K562 treated with DMSO at 1 percent for 4 hours (cell line): ENCODE measurements around the gene SOSTDC1. TPM values are rescaled to one million over a fixed set of nuclear protein-coding genes. Genes with fewer than 3 reads are reported as not detected.

Experiments used
- total RNA-seq: library from RNA; unstranded; fragments of 300-600 nt; gene quantifications from 2 replicates; pipeline ENCODE4 v1.2.3, GENCODE V29; 2022; ENCODE audit not compliant: insufficient read depth

Gene SOSTDC1, protein sequence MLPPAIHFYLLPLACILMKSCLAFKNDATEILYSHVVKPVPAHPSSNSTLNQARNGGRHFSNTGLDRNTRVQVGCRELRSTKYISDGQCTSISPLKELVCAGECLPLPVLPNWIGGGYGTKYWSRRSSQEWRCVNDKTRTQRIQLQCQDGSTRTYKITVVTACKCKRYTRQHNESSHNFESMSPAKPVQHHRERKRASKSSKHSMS
- 10.5 and 14.5 TPM in 2 replicates for total RNA-seq

DNA sequence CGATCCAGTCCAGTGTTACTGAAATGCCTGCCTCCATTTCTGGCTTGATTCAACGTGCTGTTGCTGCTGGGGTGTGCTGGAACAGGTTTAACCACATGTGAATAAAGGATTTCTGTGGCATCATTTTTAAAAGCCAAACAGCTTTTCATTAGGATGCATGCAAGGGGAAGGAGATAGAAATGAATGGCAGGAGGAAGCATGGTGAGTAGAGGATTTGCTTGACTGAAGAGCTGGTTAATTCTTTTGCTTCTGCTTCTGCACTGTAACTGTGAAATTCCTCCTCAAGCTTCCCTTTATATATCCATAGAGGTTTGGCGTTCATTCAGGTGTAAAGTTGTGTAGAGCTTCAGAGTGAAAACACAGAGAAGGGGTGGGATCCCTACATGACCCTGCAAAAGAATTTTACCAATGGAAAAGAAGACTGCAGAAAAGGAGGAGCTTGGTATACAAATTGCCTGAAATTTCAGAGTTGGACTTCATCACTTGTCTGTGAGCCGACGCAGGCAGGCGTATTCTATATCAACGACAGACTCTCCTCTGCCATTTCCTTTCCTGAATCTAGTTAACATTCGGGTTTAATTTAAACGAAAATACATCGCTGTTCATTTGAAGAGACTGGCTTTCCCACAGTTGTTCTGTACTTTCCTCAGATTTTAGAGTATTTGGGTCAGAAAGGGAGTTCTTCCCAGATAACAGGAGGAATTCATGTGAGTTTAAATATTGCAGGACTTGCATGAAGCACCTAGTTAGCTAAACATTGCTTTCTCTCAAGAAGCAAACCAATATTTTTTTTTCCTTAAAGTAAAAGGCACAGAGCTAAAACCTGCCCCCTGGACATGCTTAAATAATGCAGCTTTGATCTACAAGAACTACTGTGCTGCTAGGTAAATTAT, at the start of gene SOSTDC1:
SOSTDC1 (minus strand) TSS at position 270 of the 893 bp plus-strand sequence; CDS start at position 200, 70 bp downstream.

GRCh38 chr7:16421333-16422102, 44.0 kb downstream of the SOSTDC1 start, which contains the start of gene CRPPA:
TSS of gene CRPPA (minus strand) at chr7:16421538. CDS start at chr7:16421322, 216 bp downstream.

Other genes with a start within 250 kb of the SOSTDC1 start
- gene CRPPA, start 44.2 kb downstream of the SOSTDC1 start, total RNA-seq, result 3.1 and 3.8 TPM in 2 replicates
- gene LRRC72, start 61.1 kb upstream of the SOSTDC1 start, total RNA-seq, result not detected in 2 replicates
- 20.9 and 22.5 TPM in 2 replicates for gene ANKMY2, start 180.0 kb upstream of the SOSTDC1 start, total RNA-seq
- 67.3 and 73.0 TPM in 2 replicates for gene BZW2, start 180.4 kb upstream of the SOSTDC1 start, total RNA-seq